Ammon's horn (tissue), 1 donor: ENCODE measurements around the gene GLP1R.

ENCODE experiments used
- DNase-seq: peaks from one replicate; pipeline ENCODE4 v3.0.0-alpha.2; 2016; ENCODE audit warnings: low spot score

Gene GLP1R

DNA sequence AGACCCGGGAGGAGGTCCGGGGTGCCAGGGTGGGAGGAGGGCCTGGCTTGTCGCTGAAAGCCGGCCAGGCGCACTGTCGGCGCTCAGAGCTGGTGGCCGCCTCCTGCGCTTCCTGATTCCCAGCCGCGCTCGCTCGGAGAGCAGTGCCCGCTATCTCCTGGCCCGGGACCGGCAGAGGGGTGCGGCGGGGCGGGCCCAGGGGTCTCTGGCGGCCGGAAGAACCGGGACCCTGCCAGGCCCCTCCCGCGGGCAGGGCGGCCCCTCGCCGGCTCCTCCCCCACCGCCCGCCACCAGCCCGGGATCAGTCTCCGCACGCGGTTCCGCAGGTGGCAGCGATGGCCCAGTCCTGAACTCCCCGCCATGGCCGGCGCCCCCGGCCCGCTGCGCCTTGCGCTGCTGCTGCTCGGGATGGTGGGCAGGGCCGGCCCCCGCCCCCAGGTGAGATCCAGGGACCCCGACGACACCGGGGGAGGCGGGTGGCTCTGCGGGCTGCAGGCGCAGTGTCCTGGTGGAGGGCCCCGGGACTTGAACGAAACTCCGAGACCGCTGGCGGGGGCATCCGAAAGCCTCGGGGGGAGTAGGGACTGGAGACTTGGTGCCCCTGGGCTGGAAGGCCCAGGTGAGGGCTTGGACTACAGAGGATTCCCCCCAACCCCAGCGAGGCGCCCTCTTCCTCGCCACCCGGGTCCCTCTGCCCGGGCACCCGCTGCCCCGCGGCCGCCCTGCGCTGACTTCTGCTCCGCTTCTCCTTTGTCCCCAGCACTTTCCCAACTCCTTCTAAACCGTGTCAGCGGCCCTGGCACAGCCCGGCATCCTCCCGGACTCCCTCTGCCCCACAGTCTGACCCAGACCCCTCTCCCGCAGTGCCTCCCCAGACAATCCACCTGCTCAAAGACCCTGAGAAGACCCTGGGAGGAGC lies at the start of gene GLP1R:
Gene GLP1R (plus strand): TSS at position 301 of the 919 bp plus-strand sequence. CDS start 60 bp downstream, at position 361.
- DNase-seq, result no peak

DNA sequence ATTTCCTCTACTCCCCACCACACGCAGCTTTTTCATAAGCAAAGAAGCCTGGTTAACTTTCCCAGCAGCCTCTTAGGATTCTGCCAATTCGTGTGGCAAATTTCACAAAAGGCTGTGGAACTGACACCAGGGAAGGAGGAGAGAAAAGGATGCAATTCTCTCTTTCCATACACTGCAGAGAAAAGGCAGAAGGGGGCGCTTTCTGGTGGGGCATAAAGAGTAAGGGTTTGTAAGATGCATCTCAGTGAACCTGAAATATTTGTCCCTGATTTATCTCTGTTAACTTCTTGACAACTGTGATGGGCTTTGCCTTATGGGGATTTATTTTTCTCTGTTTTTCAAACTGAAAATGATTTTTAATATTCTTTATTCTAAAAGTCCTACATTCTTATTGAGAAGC lies 45.5 kb upstream of the GLP1R start:
- no peak for DNase-seq

DNA sequence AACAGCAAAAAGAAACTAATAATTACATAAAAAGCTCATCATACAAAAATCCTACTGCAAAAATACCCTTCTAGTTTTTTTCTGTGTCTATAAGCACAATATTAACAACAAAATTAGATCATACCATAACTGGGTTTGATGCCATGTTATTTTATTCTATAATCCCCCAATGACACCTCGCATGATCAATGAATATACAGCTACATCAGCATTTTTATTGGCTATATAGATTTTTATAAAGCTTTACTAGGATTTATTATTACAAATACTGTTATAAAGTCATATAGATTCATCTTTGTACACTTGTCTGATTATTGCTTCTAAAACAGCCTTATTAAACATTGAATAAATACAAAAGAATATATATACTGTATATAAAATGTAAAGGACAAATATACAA lies 45.1 kb upstream of the GLP1R start:
- DNase-seq, result no peak

DNA sequence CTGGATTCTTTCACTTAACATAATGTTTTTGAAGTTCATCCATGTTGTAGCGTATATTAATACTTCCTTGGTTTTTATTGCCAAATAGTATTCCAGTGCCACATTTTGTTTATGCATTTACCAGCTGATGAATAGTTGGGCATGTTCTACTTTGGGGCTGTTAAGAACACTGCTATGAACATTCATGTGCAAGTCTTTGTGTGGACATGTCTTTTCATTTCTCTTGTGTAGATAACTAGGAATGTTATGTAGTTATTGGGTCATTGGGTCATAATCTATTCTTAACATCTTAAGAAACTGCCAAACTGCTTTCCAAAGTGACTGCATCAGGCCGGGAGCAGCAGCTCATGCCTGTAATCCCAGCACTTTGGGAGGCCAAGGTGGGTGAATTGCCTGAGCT lies 43.8 kb upstream of the GLP1R start:
- no peak for DNase-seq

DNA sequence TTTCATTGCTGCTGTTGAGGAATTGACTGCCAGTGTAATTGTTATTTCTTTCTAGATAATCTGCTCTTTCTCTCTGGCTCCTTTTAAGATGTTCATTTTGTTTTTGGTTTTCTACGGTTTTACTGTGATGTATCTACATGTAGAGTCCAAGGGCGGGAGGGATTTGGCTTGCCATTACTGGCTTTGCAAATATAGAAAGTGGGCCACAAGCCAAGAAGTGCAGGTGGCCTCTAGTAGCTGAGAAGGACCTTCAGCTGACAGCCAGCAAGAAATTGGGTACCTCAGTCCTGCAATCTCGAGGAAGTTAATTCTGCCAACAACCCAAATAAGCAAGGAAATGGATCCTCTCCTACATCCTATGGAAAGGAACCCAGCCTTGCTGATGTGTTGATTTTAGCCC lies 42.8 kb upstream of the GLP1R start:
- DNase-seq, result no peak

DNA sequence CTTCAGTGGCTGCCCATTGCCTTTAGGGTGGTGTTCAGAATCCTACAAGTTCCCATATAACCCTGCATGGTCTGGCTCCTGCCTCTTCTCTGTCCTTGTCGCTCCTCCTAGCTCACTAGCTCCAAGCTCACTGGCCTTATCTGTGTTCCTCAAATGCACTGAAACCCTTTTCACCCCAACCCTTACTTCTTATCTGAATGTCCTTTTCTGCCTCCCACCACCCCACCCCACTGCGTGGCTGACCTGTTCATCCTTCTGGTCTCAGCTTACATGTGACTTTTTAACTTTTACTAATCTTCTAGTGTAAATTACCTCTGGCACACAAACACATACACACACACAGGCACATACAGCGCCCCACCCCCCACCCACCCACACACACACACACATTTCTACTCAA lies 41.0 kb upstream of the GLP1R start:
- no peak for DNase-seq

DNA sequence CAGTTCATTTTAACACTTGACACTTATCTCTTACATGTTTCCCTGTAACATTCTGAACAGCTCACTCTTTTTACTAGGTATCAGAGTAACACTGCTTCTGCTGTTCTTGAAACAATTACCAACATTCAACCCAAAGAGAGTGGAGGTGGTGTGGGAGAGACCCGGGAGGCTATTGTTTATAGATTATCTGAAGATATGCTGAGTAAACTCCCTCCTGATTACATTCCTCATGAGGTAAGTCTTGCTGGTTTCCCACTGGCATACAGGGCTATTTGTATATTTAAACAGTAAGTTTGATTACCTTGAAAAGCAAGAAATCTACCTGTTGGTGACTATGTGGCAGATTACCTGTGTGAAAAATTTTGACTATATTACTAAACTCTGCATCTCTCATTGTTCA lies 39.8 kb upstream of the GLP1R start:
- no peak for DNase-seq

DNA sequence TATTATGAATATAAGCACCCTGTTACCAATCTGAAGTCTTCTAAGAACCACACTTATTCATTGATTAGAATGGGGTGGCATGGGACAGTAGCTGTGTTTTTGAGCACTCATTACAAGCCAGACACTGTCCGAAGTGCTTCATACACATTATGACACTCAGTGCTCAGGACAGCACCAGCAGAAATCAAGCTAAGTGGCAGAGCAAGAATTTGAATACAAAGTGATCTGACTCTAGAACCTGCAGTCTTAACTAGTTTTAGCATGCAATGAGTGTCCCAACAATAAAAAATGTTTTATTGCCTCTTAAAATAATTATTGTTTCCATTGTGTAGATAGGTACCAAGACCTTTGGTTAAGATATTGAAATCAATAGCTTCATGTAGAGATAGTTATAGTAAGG lies 39.1 kb upstream of the GLP1R start:
- no peak for DNase-seq

DNA sequence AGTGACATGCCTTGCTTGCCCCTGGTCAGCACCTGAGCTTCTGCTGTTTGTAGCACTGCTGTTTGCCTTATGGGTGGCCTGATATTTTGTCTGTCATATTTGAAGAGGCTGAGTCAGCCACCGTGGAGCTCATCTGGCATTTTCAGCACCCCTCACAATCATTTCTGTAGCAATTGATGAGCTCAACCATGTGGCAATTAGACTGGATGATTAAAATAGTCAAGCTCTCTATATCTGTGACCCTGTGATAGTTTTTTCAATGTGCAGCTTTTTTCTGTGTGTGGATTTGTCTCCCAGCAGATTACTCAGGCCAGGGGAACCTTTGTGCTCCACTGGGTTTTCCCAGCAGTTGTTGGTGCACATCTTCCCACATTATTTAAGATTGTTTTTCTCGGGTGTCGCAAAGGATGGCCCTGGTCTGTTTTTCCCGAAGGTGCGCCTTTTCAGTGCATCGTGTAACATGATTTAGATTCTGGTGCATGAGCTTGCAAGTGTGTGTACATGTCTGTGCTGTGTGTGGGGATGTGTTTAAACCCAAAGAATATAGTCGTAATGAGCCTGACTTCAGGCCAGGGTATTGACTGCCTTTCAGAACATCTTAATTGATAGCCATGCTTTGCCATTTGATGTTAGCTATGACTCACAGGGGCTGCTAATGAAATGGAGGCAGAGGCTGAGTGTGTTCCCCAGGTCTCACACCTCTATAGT lies 31.6 kb upstream of the GLP1R start:
- peak; percentile 29 for DNase-seq

DNA sequence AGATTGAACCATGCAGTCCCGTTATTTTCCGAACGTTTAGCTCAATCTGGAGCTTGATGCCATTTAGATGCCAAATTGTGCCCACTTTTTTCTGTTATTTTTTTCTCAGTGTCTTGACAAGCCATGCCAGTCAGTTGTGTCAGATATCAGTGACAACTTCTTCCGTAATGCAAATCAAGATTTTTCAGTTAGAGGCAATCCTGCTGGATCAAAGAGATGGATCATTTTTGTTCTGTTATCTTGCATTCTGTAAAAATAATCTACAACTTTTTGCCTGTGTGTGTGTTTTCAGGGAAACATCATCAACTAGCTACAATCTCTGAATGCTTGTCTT lies 31.1 kb upstream of the GLP1R start:
- DNase-seq, result no peak

DNA sequence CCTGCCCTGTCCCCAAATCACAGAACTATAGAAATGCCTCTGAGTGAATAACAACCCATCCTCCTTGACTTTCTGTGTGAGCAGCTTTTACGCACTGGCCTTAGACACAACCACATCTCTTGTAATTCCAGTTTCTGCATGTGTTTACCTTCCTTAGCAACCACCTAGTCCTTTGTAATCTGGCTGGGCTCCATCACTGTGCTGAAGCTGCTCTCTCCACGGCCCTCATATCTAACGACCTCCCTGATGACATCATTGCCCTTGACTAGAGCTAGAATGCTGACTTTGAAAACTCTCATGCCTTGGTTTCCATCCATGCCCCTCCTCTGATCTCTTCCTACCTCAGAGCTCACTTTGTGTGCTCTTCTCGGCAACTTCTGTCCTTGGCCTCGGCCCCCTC lies 30.5 kb upstream of the GLP1R start:
- DNase-seq, result no peak

DNA sequence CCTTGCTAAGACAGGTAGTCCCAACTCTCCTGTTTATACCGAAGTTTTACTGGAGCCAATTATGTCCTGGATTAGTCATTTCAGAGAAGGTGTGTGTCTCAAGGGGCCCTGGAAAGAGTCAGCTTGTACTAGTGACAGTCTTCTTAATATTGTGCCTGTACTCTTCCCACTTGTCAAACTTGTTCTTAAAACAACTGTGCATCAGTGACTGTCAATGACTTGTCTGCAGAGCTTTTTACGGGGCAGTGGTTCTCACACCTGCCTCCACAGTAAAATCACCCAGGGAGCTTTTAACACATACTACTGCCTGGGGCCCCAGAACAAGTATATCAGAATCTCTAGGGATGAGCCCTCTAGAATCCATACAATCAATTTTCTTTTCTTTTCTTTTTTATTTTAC lies 28.4 kb upstream of the GLP1R start:
- DNase-seq, result no peak

DNA sequence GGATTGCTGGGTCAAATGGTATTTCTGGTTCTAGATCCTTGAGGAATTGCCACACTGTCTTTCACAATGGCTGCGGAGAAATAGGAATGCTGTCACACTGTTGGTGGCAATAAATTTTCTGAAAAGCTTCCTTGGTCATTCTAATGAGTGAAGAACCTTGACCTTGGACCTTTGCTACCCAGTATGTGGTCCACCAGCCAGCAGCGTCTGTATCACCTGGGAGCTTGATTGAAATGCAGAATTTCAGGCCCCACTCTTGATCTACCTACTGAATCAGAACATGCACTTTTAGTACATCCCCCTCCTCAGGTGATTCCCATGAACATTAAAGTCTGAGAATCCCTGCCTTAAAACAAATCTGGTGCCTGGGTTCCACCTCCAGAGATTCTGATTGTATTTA lies 27.5 kb upstream of the GLP1R start:
- DNase-seq, result no peak

DNA sequence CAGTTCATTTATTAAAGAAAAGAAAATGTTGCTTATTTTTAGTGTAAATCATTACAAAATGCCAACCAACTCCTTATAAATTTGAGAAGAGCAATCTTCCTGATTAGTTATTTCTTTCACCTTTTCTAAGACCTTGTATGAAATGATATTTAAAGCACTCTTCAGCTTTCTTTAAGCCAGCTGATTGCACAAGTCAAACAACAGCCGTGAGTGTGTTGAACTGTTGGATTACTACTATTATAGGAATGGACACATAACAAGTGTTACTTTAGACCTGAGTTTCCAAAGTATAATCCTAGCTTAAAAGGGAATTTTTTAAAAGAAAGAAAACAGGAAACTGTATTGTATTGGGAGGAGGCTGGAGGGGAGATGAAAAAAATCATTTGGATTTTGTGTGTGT lies 26.8 kb upstream of the GLP1R start:
- no peak for DNase-seq

DNA sequence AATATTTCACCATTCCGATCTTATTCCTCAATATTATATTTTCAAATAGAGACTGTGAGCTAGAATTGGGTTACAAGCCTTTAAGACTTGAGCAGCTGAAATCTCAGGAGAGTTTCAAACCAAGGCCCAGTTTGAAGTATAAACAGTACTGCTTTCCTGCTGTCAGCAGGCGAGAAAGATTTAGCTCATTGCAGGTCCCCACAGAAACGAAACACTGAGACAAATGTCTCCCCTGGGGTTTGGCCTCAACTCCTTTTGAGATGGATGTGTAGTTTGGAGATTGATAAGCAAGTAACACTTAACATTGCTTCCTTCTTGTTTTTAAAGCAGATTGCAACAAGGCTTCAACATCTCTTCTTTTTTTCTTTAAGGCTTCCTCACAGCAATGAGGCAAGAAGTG lies 22.4 kb upstream of the GLP1R start:
- no peak for DNase-seq

DNA sequence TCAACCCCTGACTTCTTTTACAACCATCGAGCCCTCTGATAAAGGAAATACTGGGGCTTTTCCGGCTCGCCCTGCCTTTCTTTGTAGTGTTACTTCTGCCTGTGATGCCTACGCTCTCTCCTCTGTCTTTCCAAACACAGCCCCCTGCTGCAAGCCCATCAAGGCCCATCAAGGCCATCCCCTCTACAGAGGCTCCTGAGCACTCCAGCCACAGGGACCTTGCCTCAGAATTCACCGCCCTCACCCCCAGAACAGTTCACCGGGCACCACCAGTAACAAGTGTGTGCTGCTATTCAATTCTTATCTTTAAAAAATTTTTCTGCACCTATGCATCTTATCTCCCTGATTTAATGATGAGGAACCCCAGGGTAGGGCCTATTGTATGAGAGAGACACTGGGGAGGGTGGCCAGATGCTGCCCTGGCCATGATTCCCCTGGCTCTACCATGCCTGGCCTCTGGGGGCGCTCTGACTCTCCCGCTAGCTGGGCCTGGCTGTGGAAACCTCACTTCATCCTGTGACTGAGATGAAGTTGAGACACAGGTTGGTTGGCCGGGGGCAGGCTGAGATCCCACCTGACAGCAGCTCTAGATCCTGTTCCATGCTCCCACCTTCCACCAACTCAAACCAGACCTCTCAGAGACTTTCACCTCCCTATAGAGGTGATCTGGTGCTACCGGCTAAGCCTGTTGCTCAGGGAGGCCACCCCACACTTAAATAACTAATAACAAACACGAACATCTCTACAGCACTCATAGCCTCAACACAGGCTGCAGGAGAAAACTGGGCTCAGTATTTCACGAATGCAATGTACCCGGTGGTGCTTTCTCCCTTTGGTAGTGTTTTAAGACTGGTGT lies 19.2 kb upstream of the GLP1R start:
- DNase-seq, result no peak

DNA sequence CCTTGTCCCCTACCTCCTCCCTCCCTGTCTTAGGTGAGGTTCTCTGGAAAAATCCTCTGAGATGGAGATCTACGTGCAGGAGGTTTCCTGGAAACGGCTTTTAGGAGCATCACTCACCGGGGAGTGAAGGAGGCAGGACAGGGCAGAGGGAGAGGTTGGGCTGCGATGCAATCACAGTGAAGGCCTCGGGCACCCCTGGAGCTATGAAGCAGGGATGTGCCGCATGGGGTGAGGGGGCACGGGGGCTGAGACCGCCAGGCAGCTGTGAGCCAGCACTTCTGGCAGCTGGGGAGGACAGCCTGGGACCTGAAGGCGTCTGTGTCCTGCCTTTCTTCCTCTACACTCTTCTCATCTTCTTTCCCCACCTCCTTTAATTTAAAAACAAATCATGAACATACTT lies 12.9 kb upstream of the GLP1R start:
- DNase-seq, result no peak

DNA sequence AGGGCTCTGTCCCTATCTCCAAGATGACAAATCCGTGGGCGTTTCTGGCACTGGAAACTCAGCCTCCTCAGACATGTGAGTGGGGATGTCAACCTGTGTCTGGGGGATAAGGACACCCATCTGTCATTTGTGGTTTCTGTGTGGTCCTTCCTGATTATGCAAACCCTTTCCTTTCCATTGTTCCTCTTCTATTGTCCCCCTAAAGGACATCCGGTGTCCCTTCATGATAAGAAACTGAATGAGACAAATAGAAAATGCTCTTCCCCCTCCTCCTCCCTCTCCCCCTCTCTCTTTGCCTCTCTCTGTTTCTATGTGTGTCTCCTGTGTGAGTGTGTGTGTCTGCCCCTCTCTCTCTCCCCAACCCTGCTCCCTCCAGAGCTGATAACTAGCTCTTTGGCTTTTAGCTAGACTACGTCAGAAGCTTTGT lies 11.5 kb upstream of the GLP1R start:
- DNase-seq, result no peak

DNA sequence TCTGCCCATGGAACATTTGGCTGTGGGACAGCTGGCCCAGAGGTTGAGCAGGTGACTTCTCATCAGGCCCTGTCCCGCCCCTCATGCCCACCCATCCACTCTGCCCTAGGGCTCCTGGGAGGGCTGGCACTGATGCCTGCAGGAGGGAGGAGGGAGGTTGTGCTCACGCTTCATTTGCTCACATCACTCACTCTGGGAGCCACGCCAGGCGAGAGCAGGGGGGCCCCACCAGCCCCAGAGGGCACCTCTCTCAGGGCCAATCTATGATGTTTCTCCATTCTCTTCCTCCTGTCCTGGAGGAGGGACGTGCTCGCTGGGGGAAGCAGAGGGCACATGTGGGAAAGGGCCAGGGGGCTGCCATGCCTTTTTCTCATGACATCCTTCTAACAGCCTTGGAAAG lies 10.9 kb upstream of the GLP1R start:
- no peak for DNase-seq

DNA sequence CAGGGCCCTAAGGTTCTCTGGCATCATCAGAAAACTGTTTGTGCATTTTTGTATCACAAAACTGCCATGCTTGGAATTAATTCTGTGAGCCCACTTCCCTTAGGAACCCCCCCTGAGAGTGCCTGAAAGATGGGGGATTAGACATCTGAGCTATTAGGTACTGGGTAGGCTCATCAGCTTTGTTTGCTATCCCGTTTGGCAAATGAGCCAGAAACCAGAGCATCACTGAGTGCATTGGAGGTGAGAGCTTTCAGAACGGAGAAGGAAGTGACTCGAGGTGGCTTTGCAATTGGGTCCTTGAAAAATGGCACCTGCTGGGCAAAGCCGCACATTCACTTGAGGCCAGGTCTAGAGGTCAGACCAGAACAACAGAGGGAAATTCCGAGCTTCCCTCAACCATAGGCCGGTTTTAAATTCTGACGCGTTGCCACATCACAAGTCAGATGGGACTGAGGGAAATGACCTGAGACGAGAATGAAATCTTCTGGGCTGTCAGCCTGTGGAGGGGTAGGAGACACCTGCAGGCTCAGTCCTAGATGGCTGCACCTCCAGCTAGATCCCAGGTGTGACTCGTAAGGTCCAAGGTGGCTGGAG lies 8.4 kb upstream of the GLP1R start:
- DNase-seq, result no peak

DNA sequence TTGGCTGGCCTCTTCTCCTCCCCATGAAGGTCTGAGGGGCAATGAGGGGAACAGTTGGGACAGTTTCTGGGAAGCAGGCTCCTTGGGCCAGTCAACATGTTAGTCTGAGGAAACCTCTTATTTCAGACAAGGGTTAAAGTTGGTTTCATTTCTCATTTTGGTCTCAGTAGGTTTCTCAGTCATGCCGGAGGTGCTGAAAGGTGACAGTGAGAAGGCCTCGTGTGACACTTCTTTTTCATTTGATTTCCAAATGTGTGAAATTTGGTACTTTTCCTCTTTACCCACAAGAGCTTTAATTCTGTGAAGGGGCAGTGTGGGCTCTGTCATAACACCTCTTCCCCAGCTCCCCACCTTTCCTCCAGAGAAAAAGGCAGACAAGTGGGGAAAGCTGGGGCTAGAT lies 7.5 kb upstream of the GLP1R start:
- no peak for DNase-seq

DNA sequence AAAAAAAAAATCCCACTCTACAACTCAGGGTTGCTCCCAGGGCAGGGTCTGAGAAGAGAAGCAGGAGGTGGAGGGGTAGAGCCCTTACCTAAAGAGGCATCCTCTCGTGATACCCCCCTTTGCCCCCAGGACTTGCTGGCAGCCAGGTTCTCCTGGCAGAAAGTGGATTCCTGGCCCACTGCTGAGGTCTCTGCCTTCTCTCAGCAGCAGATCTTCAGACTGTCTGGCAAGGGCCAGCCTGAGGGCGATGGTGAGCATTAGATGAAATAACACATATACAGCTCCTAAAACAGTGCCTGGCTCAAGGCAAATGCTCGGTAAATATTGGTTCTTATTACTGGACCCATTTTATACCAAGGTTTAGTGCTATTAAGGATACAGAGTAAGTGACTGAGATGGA lies 4.8 kb upstream of the GLP1R start:
- DNase-seq, result no peak
